Activated T-cell treated with anti-CD3 and anti-CD28 coated beads, Interleukin-2, amount 50 U/mL, for 48 hours (primary cell): Measurements from ENCODE around the gene ZNF98.

ENCODE experiments used
- DNase-seq, 2 experiments: peaks; one replicate each; pipeline ENCODE4 v3.0.0-alpha.2; 2020

Gene ZNF98

DNA sequence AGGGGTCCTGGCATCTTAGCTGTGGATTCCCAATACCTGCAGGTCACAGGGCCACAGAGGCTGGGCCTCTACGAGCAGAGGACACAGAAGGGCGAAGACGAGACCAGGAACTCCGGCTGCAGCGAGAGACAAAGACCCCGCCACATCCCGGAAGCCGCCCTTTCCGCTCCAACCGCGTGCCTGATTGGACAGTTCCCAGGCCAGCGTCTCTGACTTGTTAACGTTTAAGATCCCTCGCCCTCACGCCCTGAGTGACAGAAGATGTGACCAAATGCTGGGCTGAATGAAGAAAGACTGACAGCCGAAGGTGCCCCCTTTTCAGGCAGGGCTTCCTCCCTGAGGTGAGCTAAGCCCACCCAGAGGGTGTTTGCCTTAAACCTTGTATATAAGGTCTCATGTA is at the start of gene ZNF98:
Gene ZNF98, minus strand, starts transcription at position 136 of the 400 bp plus-strand sequence. Its CDS starts 122 bp downstream, at position 14.
- DNase-seq: no peak

DNA sequence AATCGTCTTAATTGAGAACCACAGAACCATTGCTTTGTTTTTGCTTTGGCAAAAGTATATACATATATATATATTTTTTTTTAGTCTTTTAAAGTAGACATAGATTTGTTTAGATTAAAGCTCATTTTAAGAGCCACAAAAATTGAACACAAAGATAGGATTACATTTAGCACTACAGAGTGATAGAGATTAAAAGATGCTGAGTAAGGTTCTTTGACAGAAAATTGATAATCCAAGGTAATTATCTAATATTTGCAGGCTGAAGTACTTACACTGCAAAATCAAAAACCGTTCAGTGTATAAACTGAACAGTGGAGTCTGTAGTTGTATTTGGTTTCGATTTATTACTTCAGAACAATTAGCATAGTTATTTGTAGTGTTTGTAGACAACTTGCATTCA is 24.5 kb upstream of the ZNF98 start:
- DNase-seq: no peak

DNA sequence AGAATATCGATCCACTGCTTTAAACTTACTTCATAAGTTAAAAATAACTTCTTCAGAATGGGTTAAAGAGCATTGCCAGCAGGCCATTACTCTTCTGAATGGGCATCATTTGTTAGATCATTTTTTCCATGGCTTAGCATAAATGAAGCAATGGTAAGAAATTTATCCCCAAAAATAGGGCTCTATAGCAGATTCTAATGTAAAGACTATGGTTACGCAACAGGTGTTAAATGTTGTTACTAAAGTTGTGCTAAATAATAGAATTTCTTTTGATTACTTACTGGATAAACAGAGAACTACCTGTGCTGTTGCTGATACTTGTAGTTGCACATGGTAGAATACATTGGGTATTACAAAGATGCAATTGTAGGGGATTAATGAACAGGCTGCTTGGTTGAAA is 15.9 kb upstream of the ZNF98 start:
- DNase-seq: no peak

DNA sequence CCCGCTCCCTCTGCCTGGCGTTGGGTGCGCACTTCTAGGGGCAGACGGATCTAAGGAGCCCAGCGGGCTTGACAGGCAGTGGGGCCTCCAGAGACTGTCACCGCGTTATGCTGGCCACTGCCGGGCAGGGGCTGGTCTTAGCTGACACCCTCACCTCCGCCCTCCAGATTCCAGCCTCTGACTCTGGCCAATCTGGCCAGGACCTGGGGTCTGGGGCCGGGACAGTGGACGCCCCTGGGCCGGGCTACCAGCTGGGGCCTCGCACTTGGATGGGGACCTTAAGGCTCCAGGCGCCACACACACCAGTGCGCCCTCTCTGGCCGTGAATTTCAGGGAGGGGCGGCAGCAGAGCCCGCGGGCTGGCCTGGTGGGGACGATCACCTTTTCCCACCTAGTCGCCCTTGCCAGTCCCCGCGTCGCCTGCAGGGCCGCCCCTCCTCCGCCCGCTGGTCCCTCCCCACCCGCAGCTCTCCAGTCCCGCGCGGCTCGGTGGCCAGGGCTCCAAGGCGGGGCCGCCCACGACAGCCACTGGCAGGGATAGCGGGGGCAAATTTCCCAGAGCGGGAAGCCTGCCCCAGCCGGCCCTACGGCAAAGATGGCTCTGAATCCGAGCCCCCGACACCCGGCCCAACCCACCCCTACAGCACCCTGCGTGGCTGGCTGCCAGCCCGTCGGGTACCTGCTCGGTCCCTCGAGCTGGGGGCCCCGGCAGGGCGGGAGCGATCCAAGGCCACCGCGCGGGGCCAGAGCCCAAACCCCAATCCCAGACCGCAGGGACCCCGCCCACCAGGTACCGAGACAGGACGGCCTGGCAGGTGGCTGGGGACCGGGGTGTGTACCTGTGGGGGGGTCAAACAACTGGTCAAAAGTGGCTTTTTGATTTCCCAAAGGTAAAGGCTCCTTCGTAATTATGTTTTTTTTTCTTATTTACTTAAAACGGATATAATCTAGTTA is 6.1 kb upstream of the ZNF98 start:
- no peak for DNase-seq

DNA sequence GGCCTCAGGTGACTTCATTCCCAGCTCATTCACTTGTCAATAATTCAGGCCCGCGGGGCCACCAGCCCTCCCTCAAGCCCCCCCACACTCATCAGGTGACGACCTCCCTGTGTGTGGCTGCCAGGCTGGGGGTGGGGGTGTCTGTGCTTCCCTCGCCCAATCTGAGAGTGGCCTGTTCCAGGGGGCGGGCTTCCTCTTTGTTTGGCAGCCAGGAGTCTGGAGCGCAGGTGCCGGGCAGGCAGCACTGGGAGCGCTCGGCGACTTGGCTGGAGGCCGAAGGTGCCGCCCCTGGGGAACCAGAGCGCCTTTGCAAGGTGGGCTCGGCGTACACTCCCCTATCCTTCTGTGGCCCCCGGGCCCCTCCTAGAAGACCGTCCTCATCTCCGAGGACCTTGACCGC is 5.4 kb upstream of the ZNF98 start:
- no peak for DNase-seq

DNA sequence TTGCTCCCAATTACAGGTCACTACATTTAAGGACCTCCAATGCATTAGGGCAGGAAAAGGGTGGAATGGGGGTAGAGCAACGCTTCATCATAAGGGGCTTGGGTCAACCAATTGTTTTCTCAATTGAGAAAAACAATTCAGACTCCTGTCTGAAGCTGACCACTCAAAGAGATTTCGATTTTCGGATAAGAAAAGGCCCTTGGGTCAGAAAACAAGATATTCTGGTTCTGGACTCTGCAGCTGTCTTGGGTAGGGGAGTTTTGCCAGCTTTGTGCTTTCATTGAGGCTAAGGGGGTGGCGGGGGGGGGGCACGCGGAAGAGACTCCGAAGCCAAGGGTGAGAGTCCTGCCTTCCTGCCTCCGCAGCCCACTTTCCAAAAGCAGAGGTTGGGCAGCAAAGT is 4.8 kb upstream of the ZNF98 start:
- DNase-seq: no peak

DNA sequence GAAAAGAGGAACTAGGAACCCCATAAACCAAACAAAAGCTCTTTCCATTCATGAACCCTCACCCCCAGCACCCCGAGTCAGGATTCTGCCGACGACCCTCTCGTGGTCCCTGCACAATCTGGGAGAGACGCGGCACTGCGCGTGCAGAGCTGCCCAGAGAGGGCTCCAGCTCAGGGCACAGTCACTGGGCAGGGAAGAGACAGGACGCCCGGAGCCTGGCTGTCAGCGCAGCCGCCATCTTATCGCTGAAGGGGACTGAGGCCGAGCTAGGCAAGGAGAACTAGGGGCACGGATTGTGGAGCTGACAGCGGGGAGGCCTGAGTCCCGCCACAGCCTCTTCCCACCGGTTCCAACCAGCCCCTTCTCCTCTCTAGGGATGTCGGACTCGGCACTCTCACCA is 349 bp downstream of the ZNF98 start:
- no peak for DNase-seq

DNA sequence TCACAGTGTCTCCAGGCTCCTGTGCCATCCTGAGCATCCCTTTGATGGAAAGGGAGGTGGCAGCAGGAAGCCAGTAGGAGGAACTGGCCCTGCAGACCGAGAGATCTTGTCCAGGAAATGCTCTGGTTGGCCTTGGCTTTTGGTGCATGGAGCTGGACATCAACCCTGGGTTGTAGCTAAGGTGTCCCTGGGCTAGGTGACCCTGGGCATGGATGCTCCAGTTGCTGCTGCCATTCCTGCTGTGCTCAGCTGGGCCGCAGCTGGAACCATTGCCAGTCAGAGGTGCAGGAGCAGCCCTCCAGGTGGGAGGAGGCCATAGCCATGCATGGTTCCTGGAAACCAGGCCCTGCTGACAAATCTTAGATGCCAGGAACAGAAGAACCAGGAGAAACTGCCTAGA is 67.5 kb downstream of the ZNF98 start:
- DNase-seq: no peak
